ENCODE results near the gene SPEN. TPM values are rescaled to one million over a fixed set of nuclear protein-coding genes. Genes with fewer than 3 reads are reported as not detected.
A peak's percentile ranks its signal among the peaks of the same experiment; 100 is the strongest.
"Not testable (repeated sequence)": the region's sequence is repeated elsewhere in the genome, so short reads cannot be mapped to it uniquely, and the experiment has no call there.

SPEN gene
- total RNA-seq, 1 donor from 2014 or later, result 54.7 TPM

- H3K9me3 ChIP-seq, result no peaks in the 10 kb centered on the region
- intact Hi-C loops (cut with DNase I), result no loop called here
- H3K27ac ChIP-seq, result peak overlapping the region; percentile 79
- ATAC-seq (peak; percentile 84 to 88), DNase-seq (peak; percentile 65)
- peaks cover 23% of the 10 kb centered on the region for H3K4me1 ChIP-seq
- TF ChIP-seq CTCF (IDR thresholded peaks at IDR 0.05), result no peak
- peaks cover 18% of the 10 kb centered on the region for H3K36me3 ChIP-seq
- H3K4me3 ChIP-seq, result peak overlapping the region; percentile 86
- H3K27me3 ChIP-seq (ENCODE audit: low read depth), result no peaks in the 10 kb centered on the region
Measured at GRCh38 chr1:15975358-15975804, 127.9 kb downstream of the SPEN start.

GRCh38 chr1:15975805-15976680, 128.5 kb downstream of the SPEN start, which contains the start of gene ZBTB17:
TSS of gene ZBTB17 (minus strand) at chr1:15976101. CDS start at chr1:15948495, 27,606 bp downstream.
- peak; percentile 98 to 99 for ATAC-seq
- Histone ChIP-seq H3K27ac (peak within 1 kb of the TSS; percentile 79), H3K4me3 (peak within 1 kb of the TSS; percentile 86), H3K27me3 (ENCODE audit: low read depth) (no peaks in the 10 kb centered on the region), H3K9me3 (no peaks in the 10 kb centered on the region), H3K36me3 (peaks cover 18% of the 10 kb centered on the region), H3K4me1 (peaks cover 23% of the 10 kb centered on the region)
- no peak for TF ChIP-seq CTCF (IDR thresholded peaks at IDR 0.05)
- peak; percentile 96 for DNase-seq
- intact Hi-C loops (cut with DNase I), result no loop called here

DNA sequence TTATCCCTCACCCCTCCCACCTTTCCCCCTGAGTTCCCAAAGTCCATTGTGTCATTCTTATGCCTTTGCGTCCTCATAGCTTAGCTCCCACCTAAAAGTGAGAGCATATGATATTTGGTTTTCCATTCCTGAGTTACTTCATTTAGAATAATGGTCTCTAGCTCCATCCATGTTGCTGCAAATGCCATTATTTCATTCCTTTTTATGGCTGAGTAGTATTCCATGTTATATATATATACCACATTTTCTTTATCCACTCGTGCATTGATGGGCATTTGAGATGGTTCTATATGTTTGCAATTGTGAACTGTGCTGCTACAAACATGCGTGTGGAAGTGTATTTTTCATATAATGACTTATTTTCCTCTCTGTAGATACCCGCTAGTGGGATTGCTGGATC, 130.4 kb downstream of the SPEN start:
- DNase-seq; H3K36me3 ChIP-seq; H3K9me3 ChIP-seq; H3K4me3 ChIP-seq; intact Hi-C loops (cut with DNase I); H3K27ac ChIP-seq; H3K27me3 ChIP-seq (ENCODE audit: low read depth); ATAC-seq: not testable (repeated sequence)
- peaks cover 23% of the 10 kb centered on the region for H3K4me1 ChIP-seq

- no peak for DNase-seq
Measured at GRCh38 chr1:15981679-15982078, 134.2 kb downstream of the SPEN start.

GRCh38 chr1:15983275-15983674, 135.8 kb downstream of the SPEN start:
- no peak overlapping the region for H3K4me3 ChIP-seq
- no peaks in the 10 kb centered on the region for H3K27me3 ChIP-seq (ENCODE audit: low read depth)
- H3K9me3 ChIP-seq, result no peaks in the 10 kb centered on the region
- DNase-seq (no peak), ATAC-seq (no peak)
- no peaks in the 10 kb centered on the region for H3K4me1 ChIP-seq
- intact Hi-C loops (cut with DNase I), result no loop called here
- no peak for TF ChIP-seq CTCF (IDR thresholded peaks at IDR 0.05)
- no peaks in the 10 kb centered on the region for H3K36me3 ChIP-seq
- H3K27ac ChIP-seq, result no peak overlapping the region

More at GRCh38 chr1:15981679-15982078, 134.2 kb downstream of the SPEN start:
- Histone ChIP-seq H3K4me3 (no peak overlapping the region), H3K27me3 (ENCODE audit: low read depth) (no peaks in the 10 kb centered on the region), H3K4me1 (no peaks in the 10 kb centered on the region), H3K9me3 (no peaks in the 10 kb centered on the region), H3K36me3 (no peaks in the 10 kb centered on the region), H3K27ac (no peak overlapping the region)
- intact Hi-C loops (cut with DNase I), result no loop called here
- TF ChIP-seq CTCF (IDR thresholded peaks at IDR 0.05), result no peak
- no peak for ATAC-seq

Data from lower lobe of right lung (tissue), 2 donors.